Measurements from ENCODE around the gene PLCB4.

- TF ChIP-seq CTCF (IDR thresholded peaks at IDR 0.05) (no peak), POLR2AphosphoS5 (IDR thresholded peaks at IDR 0.05; ENCODE audit: insufficient read depth in 1 of 2, low read depth in 1 of 2) (no peak)
These were observed 413.3 kb downstream of the PLCB4 start for GRCh38 chr20:9482180-9482579.

Measured in vagina (tissue), 2 donors.